Fibroblast of villous mesenchyme (primary cell): ENCODE results near the gene TAF4. TPM values are rescaled to one million over a fixed set of nuclear protein-coding genes. Genes with fewer than 3 reads are reported as not detected.
"Not testable (repeated sequence)": the region's sequence is repeated elsewhere in the genome, so short reads cannot be mapped to it uniquely, and the experiment has no call there.

Experiments
- DNase-seq: peaks from one replicate; pipeline ENCODE4 v3.0.0-alpha.2; 2010; ENCODE audit warnings: low read depth
- H3K4me3 ChIP-seq: 2 replicates; pipeline ENCODE4 v1.5.1; 2011; ENCODE audit warnings: low read depth, mild to moderate bottlenecking, low read length
- CTCF ChIP-seq: IDR thresholded peaks from 2 replicates; pipeline ENCODE4 v1.5.1; 2012; ENCODE audit warnings: low read depth, mild to moderate bottlenecking, low read length; ENCODE audit not compliant: insufficient read depth
- total RNA-seq: library from RNA; depleted of rRNA; stranded (reverse); fragments of >200 nt; gene quantifications from 2 replicates; pipeline ENCODE4 v1.2.3, GENCODE V29; 2012

TAF4 gene
- total RNA-seq, 1 donor = 3.0 TPM

- no peak for TF ChIP-seq CTCF
- no peak for DNase-seq
- no peak overlapping the region for H3K4me3 ChIP-seq
These were observed 78.8 kb downstream of the TAF4 start for GRCh38 chr20:61986762-61987321.

GRCh38 chr20:61985096-61985495 is 80.6 kb downstream of the TAF4 start:
- TF ChIP-seq CTCF = no peak
- H3K4me3 ChIP-seq = no peak overlapping the region
- DNase-seq = no peak

GRCh38 chr20:61984431-61984830 is 81.2 kb downstream of the TAF4 start:
- DNase-seq, H3K4me3 ChIP-seq: not testable (repeated sequence)

GRCh38 chr20:61983965-61984364 is 81.7 kb downstream of the TAF4 start:
- no peak overlapping the region for H3K4me3 ChIP-seq
- DNase-seq = no peak
- no peak for TF ChIP-seq CTCF

- no peak overlapping the region for H3K4me3 ChIP-seq
- DNase-seq = no peak
- TF ChIP-seq CTCF = no peak
These were observed 82.7 kb downstream of the TAF4 start for GRCh38 chr20:61982951-61983315.

- H3K4me3 ChIP-seq = no peak overlapping the region
- TF ChIP-seq CTCF = no peak
- DNase-seq = no peak
These were observed 83.3 kb downstream of the TAF4 start for GRCh38 chr20:61982191-61982950.

GRCh38 chr20:61981691-61982090 is 84.0 kb downstream of the TAF4 start:
- DNase-seq = not testable (repeated sequence)

More at GRCh38 chr20:61981691-61982090, 84.0 kb downstream of the TAF4 start:
- not testable (repeated sequence) for H3K4me3 ChIP-seq
